Measurements from ENCODE around the gene PEPD. TPM values are rescaled to one million over a fixed set of nuclear protein-coding genes. Genes with fewer than 3 reads are reported as not detected.

The PEPD gene
- total and polyA plus RNA-seq, 7 experiments from 2014 or later: 21.9 to 126 (median 24.6) TPM

DNA sequence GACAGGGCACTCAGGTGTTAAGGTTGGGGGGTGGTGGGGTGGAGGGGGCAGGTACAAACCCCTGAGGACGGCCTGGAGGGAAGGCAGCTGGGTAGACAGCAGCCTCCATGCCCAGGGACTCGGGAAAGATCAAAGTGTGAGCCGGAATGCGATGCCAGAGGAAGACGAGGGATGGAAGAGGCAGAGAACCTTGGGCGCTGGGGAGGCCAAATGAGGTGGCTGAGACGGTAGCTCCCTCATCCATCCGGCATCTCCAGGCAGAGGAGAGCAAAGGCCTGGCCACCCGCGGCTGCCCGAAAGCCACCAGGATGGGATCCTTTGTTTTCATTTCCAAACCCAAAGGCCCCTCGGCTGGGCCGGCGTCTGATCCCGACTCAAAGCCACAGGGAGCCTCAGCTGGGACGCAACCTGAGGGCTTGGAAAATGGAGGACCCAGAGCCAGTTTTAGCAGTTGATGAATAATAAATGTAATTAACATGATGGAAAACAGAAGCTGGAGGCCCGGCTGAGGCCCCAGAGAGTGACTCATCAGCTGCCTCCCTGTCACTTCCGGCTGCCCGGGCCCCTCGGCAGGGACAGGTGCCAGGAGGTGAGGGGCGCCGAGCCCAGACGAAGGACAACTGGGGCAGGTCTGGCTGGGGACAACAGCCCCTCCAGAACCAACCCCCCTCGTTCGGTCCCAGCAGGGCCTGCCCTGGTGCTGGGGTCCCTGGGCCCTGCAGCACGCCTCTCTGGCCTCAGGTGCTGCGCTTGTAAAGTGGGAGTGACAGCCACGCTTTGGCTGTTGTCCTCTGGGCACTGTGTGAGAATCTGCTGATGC, 86.5 kb downstream of the PEPD start:
- peaks cover 0 to 2% (median 0%) of the 10 kb centered on the region in 11 donors for H3K9me3 Mint-ChIP-seq
- no peaks in the 10 kb centered on the region for H3K36me3 Mint-ChIP-seq
- ATAC-seq (no peak), DNase-seq (no peak)
- peaks cover 0 to 4% (median 0%) of the 10 kb centered on the region in 5 donors for H3K27me3 Mint-ChIP-seq
- Histone ChIP-seq H3K9me3 (ENCODE audit: control insufficient read depth in 2 of 3, low read length in 3 of 3) (no peaks in the 10 kb centered on the region), H3K27ac (ENCODE audit: low read depth, low read length) (no peak overlapping the region), H3K4me3 (ENCODE audit: low read length) (no peak overlapping the region), H3K36me3 (ENCODE audit: control insufficient read depth in 2 of 3, insufficient read depth in 3 of 3, low read length in 3 of 3) (peaks cover 0 to 4% (median 0%) of the 10 kb centered on the region in 3 experiments), H3K4me1 (ENCODE audit: control insufficient read depth in 2 of 2, insufficient read depth in 2 of 2, low read length in 2 of 2) (peaks cover 6 to 13% of the 10 kb centered on the region in 2 donors), H3K27me3 (ENCODE audit: control insufficient read depth in 2 of 2, insufficient read depth in 2 of 2, low read length in 2 of 2) (no peaks in the 10 kb centered on the region)
- ChIA-PET CTCF (no interaction called here), POLR2A (no interaction called here)
- intact Hi-C loops (cut with micrococcal nuclease): loop anchor here in 1 of 2 donors (5.0 kb wide), 1 partner anchor 87 kb away; the partner anchor contains the start of gene PEPD
- H3K27ac Mint-ChIP-seq: peak overlapping the region in 1 of 9 donors; percentile 91
- peaks cover 3 to 15% (median 10%) of the 10 kb centered on the region in 7 donors for H3K4me1 Mint-ChIP-seq
- no peak overlapping the region for H3K4me3 Mint-ChIP-seq

GRCh38 chr19:33434069-33434885, 87.3 kb downstream of the PEPD start:
- no peak overlapping the region for H3K27ac ChIP-seq (ENCODE audit: low read depth, low read length)
- H3K27me3 ChIP-seq (ENCODE audit: control insufficient read depth in 2 of 2, insufficient read depth in 2 of 2, low read length in 2 of 2): no peaks in the 10 kb centered on the region
- intact Hi-C loops (cut with micrococcal nuclease): loop anchor here in 1 of 2 donors (5.0 kb wide), 1 partner anchor 88 kb away; the partner anchor contains the start of gene PEPD
- H3K4me1 ChIP-seq (ENCODE audit: control insufficient read depth in 2 of 2, insufficient read depth in 2 of 2, low read length in 2 of 2): peaks cover 9 to 13% of the 10 kb centered on the region in 2 donors
- H3K36me3 ChIP-seq (ENCODE audit: control insufficient read depth in 2 of 3, insufficient read depth in 3 of 3, low read length in 3 of 3): peaks cover 0 to 4% (median 0%) of the 10 kb centered on the region in 3 experiments
- Mint-ChIP-seq H3K27me3 (peaks cover 0 to 4% (median 0%) of the 10 kb centered on the region in 5 donors), H3K4me1 (peaks cover 3 to 16% (median 10%) of the 10 kb centered on the region in 7 donors), H3K36me3 (no peaks in the 10 kb centered on the region), H3K9me3 (peaks cover 0 to 2% (median 0%) of the 10 kb centered on the region in 11 donors), H3K4me3 (peak overlapping the region in 1 of 10 donors; percentile 56), H3K27ac (no peak overlapping the region)
- ChIA-PET CTCF (no interaction called here), POLR2A (no interaction called here)
- DNase-seq (no peak), ATAC-seq (no peak)
- no peak overlapping the region for H3K4me3 ChIP-seq (ENCODE audit: low read length)
- no peaks in the 10 kb centered on the region for H3K9me3 ChIP-seq (ENCODE audit: control insufficient read depth in 2 of 3, low read length in 3 of 3)

- Mint-ChIP-seq H3K27ac (no peak overlapping the region), H3K4me3 (peak overlapping the region in 1 of 10 donors; percentile 41)
Measured at GRCh38 chr19:33432446-33433170, 89.0 kb downstream of the PEPD start.

GRCh38 chr19:33432015-33432414, 89.6 kb downstream of the PEPD start:
- ChIA-PET POLR2A (no interaction called here), CTCF (interaction anchor here (0.9 to 1.2 kb wide), 2 partner anchors 13 to 16 kb away, joined by 4 read pairs; no protein-coding TSS in a partner anchor)
- Histone ChIP-seq H3K4me3 (ENCODE audit: low read length) (no peak overlapping the region), H3K9me3 (ENCODE audit: control insufficient read depth in 2 of 3, low read length in 3 of 3) (no peaks in the 10 kb centered on the region), H3K36me3 (ENCODE audit: control insufficient read depth in 2 of 3, insufficient read depth in 3 of 3, low read length in 3 of 3) (peaks cover 0 to 4% (median 0%) of the 10 kb centered on the region in 3 experiments), H3K4me1 (ENCODE audit: control insufficient read depth in 2 of 2, insufficient read depth in 2 of 2, low read length in 2 of 2) (peaks cover 9 to 13% of the 10 kb centered on the region in 2 donors), H3K27ac (ENCODE audit: low read depth, low read length) (no peak overlapping the region), H3K27me3 (ENCODE audit: control insufficient read depth in 2 of 2, insufficient read depth in 2 of 2, low read length in 2 of 2) (no peaks in the 10 kb centered on the region)
- no peak for DNase-seq
- H3K4me1 Mint-ChIP-seq: peaks cover 3 to 16% (median 11%) of the 10 kb centered on the region in 7 donors
- H3K36me3 Mint-ChIP-seq: no peaks in the 10 kb centered on the region
- ATAC-seq: no peak
- intact Hi-C loops (cut with micrococcal nuclease): loop anchor here in 1 of 2 donors (5.0 kb wide), 1 partner anchor 90 kb away; the partner anchor contains the start of gene PEPD
- H3K27ac Mint-ChIP-seq: no peak overlapping the region
- H3K9me3 Mint-ChIP-seq: peaks cover 0 to 2% (median 0%) of the 10 kb centered on the region in 11 donors
- peaks cover 0 to 4% (median 0%) of the 10 kb centered on the region in 5 donors for H3K27me3 Mint-ChIP-seq
- H3K4me3 Mint-ChIP-seq: no peak overlapping the region

More at GRCh38 chr19:33432446-33433170, 89.0 kb downstream of the PEPD start:
- Histone ChIP-seq H3K36me3 (ENCODE audit: control insufficient read depth in 2 of 3, insufficient read depth in 3 of 3, low read length in 3 of 3) (peaks cover 0 to 4% (median 0%) of the 10 kb centered on the region in 3 experiments), H3K27me3 (ENCODE audit: control insufficient read depth in 2 of 2, insufficient read depth in 2 of 2, low read length in 2 of 2) (no peaks in the 10 kb centered on the region), H3K4me3 (ENCODE audit: low read length) (no peak overlapping the region), H3K9me3 (ENCODE audit: control insufficient read depth in 2 of 3, low read length in 3 of 3) (no peaks in the 10 kb centered on the region), H3K4me1 (ENCODE audit: control insufficient read depth in 2 of 2, insufficient read depth in 2 of 2, low read length in 2 of 2) (peaks cover 9 to 13% of the 10 kb centered on the region in 2 donors), H3K27ac (ENCODE audit: low read depth, low read length) (no peak overlapping the region)
- no peak for ATAC-seq
- peaks cover 0 to 2% (median 0%) of the 10 kb centered on the region in 11 donors for H3K9me3 Mint-ChIP-seq
- ChIA-PET CTCF (interaction anchor here (0.9 to 1.2 kb wide), 2 partner anchors 13 to 17 kb away, joined by 4 read pairs; no protein-coding TSS in a partner anchor), POLR2A (interaction anchor here (0.6 kb wide), 1 partner anchor 162 kb away, joined by 3 read pairs; no protein-coding TSS in a partner anchor)
- intact Hi-C loops (cut with micrococcal nuclease): loop anchor here in 1 of 2 donors (5.0 kb wide), 1 partner anchor 90 kb away; the partner anchor contains the start of gene PEPD
- peaks cover 0 to 4% (median 0%) of the 10 kb centered on the region in 5 donors for H3K27me3 Mint-ChIP-seq
- DNase-seq: no peak
- peaks cover 3 to 16% (median 11%) of the 10 kb centered on the region in 7 donors for H3K4me1 Mint-ChIP-seq
- no peaks in the 10 kb centered on the region for H3K36me3 Mint-ChIP-seq

GRCh38 chr19:33430674-33431277, 90.8 kb downstream of the PEPD start:
- CTCF ChIA-PET: interaction anchor here (0.9 to 1.2 kb wide), 4 partner anchors 15 to 351 kb away, joined by 3 to 4 read pairs (median 3); no protein-coding TSS in a partner anchor
- Histone ChIP-seq H3K4me3 (ENCODE audit: low read length) (no peak overlapping the region), H3K9me3 (ENCODE audit: control insufficient read depth in 2 of 3, low read length in 3 of 3) (no peaks in the 10 kb centered on the region), H3K27me3 (ENCODE audit: control insufficient read depth in 2 of 2, insufficient read depth in 2 of 2, low read length in 2 of 2) (no peaks in the 10 kb centered on the region), H3K4me1 (ENCODE audit: control insufficient read depth in 2 of 2, insufficient read depth in 2 of 2, low read length in 2 of 2) (peaks cover 9 to 13% of the 10 kb centered on the region in 2 donors), H3K27ac (ENCODE audit: low read depth, low read length) (peak overlapping the region; percentile 37), H3K36me3 (ENCODE audit: control insufficient read depth in 2 of 3, insufficient read depth in 3 of 3, low read length in 3 of 3) (peaks cover 0 to 1% (median 0%) of the 10 kb centered on the region in 3 experiments)
- Mint-ChIP-seq H3K9me3 (peaks cover 0 to 2% (median 0%) of the 10 kb centered on the region in 11 donors), H3K36me3 (no peaks in the 10 kb centered on the region), H3K4me1 (peaks cover 3 to 16% (median 11%) of the 10 kb centered on the region in 7 donors), H3K4me3 (peak overlapping the region; percentile 1 to 76 (median 50)), H3K27me3 (peaks cover 0 to 4% (median 0%) of the 10 kb centered on the region in 5 donors), H3K27ac (peak overlapping the region in 7 of 9 donors; percentile 65 to 90 (median 80))
- ATAC-seq (peak; percentile 83), DNase-seq (peak in 7 of 9 donors; percentile 41 to 69 (median 53))
- intact Hi-C loops (cut with micrococcal nuclease): loop anchor here in 1 of 2 donors (1.0 to 5.0 kb wide), 3 partner anchors 92 to 348 kb away; partner anchors contain the start of gene PEPD
- POLR2A ChIA-PET: interaction anchor here (1.4 kb wide), 1 partner anchor 15 kb away, joined by 3 read pairs; no protein-coding TSS in a partner anchor

Data from naive thymus-derived CD4-positive, alpha-beta T cell (primary cell).